ENCODE results near the gene PRKCB. TPM values are rescaled to one million over a fixed set of nuclear protein-coding genes. Genes with fewer than 3 reads are reported as not detected.

PRKCB gene
- total RNA-seq, 2 experiments from 2014 or later: 77.8 to 81.0 TPM

DNA sequence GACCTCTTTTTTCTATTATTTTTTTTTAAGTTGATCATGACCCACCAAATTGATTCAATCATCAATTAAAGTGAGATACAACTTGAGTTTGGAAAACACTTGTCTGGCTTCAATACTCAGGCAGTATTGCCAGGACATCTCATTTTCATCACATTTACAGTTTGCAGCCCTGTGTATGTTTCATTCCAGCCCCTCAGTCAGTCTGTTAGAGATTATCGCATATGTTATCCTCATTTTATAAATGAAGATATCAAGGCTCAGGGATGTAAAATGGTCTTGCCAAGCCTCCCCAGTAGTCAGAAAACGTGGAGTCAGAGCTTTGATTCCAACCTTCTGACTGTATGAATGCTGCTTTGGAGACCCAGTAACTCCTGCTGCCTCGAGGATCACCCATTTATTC, 333.1 kb downstream of the PRKCB start:
- CTCF ChIA-PET: no interaction called here

DNA sequence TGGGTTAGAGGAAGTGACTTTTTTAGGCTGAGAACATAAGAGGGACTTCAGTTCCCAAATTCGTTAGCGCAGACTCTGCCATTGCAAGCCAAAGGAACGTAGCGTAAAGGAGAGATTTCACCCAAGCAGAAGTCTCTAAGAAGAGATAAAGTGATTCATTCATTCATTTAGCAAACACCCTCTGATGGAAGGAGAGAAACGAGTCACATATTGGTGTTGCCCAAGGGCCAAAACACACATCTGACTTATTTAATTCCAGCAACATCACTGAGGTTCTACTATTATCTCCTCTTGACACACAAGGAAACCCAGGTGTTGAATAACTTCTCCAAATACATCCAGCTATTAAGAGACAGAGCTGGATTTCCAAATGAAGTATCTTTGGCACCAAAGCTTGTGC, 334.6 kb downstream of the PRKCB start:
- POLR2A ChIA-PET: no interaction called here

More for the DNA sequence above, 333.1 kb downstream of the PRKCB start:
- Mint-ChIP-seq H3K4me1 (peaks cover 1% of the 10 kb centered on the region), H3K27ac (no peak overlapping the region), H3K36me3 (ENCODE audit: low read depth) (peaks cover 21% of the 10 kb centered on the region), H3K9me3 (no peaks in the 10 kb centered on the region), H3K27me3 (no peaks in the 10 kb centered on the region), H3K4me3 (no peak overlapping the region)
- DNase-seq: no peak
- POLR2A ChIA-PET: no interaction called here

DNA sequence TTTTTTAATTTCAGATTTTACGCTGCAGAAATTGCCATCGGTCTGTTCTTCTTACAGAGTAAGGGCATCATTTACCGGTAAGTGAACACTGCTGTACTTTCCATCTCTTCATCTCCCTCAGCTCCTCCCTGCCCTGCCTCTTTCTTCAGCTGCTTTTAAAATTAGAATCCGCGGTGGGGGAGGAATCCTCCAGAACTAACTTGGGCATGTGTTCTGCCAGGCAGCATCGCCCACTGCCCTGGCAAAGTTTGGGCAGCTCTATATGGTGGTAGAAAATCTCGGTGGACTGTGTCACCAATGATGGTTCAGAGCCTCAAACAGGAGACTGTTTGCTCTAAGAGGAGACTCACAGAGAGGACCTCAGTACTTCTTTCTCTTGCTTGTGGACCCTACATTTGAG, 338.7 kb downstream of the PRKCB start:
- no peak overlapping the region for H3K27ac Mint-ChIP-seq
- no peak overlapping the region for H3K4me3 Mint-ChIP-seq
- no peaks in the 10 kb centered on the region for H3K4me1 Mint-ChIP-seq
- ChIA-PET POLR2A (no interaction called here), CTCF (no interaction called here)
- no peak for DNase-seq
- no peaks in the 10 kb centered on the region for H3K27me3 Mint-ChIP-seq
- peaks cover 39% of the 10 kb centered on the region for H3K36me3 Mint-ChIP-seq (ENCODE audit: low read depth)
- no peaks in the 10 kb centered on the region for H3K9me3 Mint-ChIP-seq

More for the DNA sequence above, 334.6 kb downstream of the PRKCB start:
- CTCF ChIA-PET: interaction anchor here (0.6 kb wide), 1 partner anchor 1043 kb away, joined by 3 read pairs; no protein-coding TSS in a partner anchor
- Mint-ChIP-seq H3K27me3 (no peaks in the 10 kb centered on the region), H3K36me3 (ENCODE audit: low read depth) (peaks cover 24% of the 10 kb centered on the region), H3K4me3 (no peak overlapping the region), H3K9me3 (no peaks in the 10 kb centered on the region), H3K4me1 (peaks cover 1% of the 10 kb centered on the region), H3K27ac (peak overlapping the region; percentile 25)
- DNase-seq: no peak

DNA sequence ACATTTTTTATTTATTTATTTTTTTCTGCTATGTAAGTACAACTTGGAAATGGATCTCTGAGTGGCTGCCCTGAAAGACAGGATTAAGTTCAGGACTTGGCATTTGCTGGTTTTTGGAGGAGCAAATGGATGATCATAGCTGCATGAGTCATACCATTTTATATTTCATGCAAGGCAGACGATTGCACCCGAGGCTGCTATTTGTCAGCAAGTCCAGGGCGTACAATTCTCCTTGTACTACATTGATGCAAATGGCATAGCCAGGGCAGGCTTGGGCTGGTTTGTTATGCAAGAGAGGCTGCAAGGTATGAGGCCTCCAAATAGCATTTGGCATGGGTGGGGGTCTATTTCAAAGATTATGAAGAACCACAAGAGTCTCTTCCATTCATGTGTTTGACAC, 339.2 kb downstream of the PRKCB start:
- no peaks in the 10 kb centered on the region for H3K9me3 Mint-ChIP-seq
- H3K4me1 Mint-ChIP-seq: no peaks in the 10 kb centered on the region
- H3K4me3 Mint-ChIP-seq: no peak overlapping the region
- peaks cover 39% of the 10 kb centered on the region for H3K36me3 Mint-ChIP-seq (ENCODE audit: low read depth)
- H3K27me3 Mint-ChIP-seq: no peaks in the 10 kb centered on the region
- POLR2A ChIA-PET: no interaction called here
- no peak for DNase-seq
- H3K27ac Mint-ChIP-seq: no peak overlapping the region
- CTCF ChIA-PET: no interaction called here

DNA sequence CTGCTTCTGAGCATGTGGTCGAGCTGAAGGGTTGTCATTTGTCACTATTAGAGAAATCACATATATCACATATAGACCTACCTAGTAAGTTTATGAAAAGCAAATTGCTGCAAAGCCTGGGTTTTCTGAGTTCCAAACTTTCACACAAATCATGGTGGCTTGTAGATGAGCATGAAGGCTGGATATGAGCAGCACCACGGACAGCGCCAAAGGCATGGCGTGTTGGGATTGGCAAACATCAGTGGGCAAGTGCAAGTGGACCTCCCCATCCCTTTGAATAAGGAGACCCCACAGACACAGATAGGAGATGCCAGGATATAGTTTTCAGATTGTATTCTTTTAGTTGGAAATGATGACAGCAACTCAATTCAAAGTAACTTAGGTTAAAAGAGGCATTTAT, 342.7 kb downstream of the PRKCB start:
- no peaks in the 10 kb centered on the region for H3K9me3 Mint-ChIP-seq
- CTCF ChIA-PET: no interaction called here
- H3K36me3 Mint-ChIP-seq (ENCODE audit: low read depth): peaks cover 35% of the 10 kb centered on the region
- POLR2A ChIA-PET: no interaction called here
- H3K4me1 Mint-ChIP-seq: no peaks in the 10 kb centered on the region
- H3K27ac Mint-ChIP-seq: no peak overlapping the region
- peak; percentile 15 for DNase-seq
- H3K27me3 Mint-ChIP-seq: no peaks in the 10 kb centered on the region
- no peak overlapping the region for H3K4me3 Mint-ChIP-seq

DNA sequence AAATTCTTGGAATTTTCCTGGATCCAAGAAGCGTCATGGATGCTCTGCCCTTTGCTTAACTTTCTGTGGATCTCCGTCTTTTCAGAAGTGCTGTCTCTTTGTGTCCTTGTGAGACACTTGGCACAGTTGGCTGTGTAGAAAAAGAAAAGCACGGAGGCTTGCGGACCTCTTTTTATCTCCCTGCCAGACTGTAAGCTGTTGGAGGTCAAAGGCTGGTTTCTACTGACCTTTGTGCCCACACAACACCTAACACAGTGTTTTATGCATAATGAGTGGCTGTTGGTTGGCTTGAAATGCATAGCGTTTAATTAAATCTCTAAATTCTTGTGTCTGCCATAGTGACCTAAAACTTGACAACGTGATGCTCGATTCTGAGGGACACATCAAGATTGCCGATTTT, 344.7 kb downstream of the PRKCB start:
- H3K36me3 Mint-ChIP-seq (ENCODE audit: low read depth): peaks cover 25% of the 10 kb centered on the region
- H3K9me3 Mint-ChIP-seq: no peaks in the 10 kb centered on the region
- ChIA-PET POLR2A (no interaction called here), CTCF (no interaction called here)
- H3K4me3 Mint-ChIP-seq: no peak overlapping the region
- H3K4me1 Mint-ChIP-seq: no peaks in the 10 kb centered on the region
- no peak for DNase-seq
- H3K27me3 Mint-ChIP-seq: no peaks in the 10 kb centered on the region
- no peak overlapping the region for H3K27ac Mint-ChIP-seq

DNA sequence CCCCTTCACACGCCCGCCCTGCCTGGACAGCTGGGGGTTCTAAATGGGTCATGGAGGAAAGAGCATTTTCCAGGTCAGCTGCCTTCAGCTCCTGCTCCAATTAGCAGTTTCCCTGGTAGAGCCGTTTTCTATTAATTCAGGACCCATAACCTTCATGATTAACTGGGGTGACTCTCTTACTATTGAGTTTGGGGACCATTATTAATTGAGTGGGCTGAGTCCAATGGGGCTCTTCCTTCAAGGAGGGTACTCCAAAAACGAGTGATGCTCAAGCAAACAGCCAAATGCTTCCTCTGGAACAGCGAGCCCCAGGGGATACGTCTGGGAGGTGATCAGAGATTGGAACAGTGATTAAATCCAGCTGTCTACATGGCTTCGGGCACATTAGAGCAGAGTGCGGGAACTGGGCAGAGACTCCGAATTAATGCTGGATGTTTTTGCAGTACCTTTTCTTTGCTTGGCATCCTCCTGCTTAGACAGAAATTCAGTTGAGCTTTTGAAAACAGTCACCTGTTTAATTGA, 352.3 kb downstream of the PRKCB start:
- ChIA-PET CTCF (interaction anchor here (0.5 to 1.0 kb wide), 2 partner anchors 32 to 795 kb away, joined by 3 read pairs; no protein-coding TSS in a partner anchor), POLR2A (no interaction called here)
- no peaks in the 10 kb centered on the region for H3K9me3 Mint-ChIP-seq
- no peaks in the 10 kb centered on the region for H3K27me3 Mint-ChIP-seq
- peaks cover 29% of the 10 kb centered on the region for H3K4me1 Mint-ChIP-seq
- no peak for DNase-seq
- H3K4me3 Mint-ChIP-seq: no peak overlapping the region
- peak overlapping the region; percentile 33 for H3K27ac Mint-ChIP-seq
- peaks cover 39% of the 10 kb centered on the region for H3K36me3 Mint-ChIP-seq (ENCODE audit: low read depth)

DNA sequence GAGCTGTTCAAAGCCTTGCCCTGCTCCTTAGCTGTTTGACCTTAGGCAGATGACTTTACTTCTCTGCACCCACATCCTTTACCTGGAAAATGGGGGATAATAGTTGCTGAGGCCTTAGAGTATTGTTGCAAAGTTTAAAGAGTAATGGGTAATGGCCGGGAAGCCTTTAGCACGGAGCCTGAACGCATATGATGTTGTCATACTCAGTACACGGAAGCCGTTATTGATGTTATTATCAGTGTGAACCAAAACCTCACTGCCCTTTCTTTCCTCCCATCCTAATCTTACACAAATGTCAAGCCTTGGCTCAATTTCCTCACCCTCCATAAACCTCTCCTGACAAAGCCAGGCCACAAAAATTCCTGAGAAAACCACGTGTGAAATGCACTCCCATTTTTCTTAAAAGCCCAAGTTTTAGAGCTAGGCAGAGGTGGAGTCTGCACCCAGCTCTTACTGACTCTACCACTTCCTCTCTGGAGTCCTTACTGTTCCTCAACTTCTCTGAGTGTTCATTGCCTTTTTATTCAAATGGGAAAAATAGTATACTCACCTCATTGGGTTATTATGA, 353.1 kb downstream of the PRKCB start:
- ChIA-PET CTCF (interaction anchor here (1.0 kb wide), 2 partner anchors 32 to 38 kb away, joined by 3 read pairs; no protein-coding TSS in a partner anchor), POLR2A (no interaction called here)
- Mint-ChIP-seq H3K9me3 (no peaks in the 10 kb centered on the region), H3K36me3 (ENCODE audit: low read depth) (peaks cover 43% of the 10 kb centered on the region), H3K4me1 (peaks cover 29% of the 10 kb centered on the region), H3K4me3 (no peak overlapping the region), H3K27me3 (no peaks in the 10 kb centered on the region), H3K27ac (peak overlapping the region; percentile 44)
- no peak for DNase-seq

DNA sequence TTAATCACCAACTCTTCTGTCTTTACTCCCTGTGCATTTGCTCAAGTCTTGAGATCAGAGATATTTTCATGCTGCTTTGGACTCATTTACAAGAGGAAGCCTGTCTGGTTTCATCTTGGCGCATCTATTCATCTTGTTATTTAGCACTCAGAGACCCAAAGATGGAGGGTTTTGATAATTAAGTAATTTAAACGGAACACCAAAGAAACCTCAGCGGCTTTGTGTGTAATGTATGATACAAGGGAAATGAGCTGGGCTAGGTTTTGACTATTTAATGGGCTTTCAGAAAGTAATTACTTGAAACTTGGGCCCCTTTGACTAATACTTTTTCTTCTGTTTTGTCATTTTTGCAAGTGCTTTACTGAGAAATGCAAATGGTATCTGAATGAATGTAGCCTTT, 354.2 kb downstream of the PRKCB start:
- no peaks in the 10 kb centered on the region for H3K27me3 Mint-ChIP-seq
- POLR2A ChIA-PET: no interaction called here
- H3K9me3 Mint-ChIP-seq: no peaks in the 10 kb centered on the region
- no peak overlapping the region for H3K27ac Mint-ChIP-seq
- no peak overlapping the region for H3K4me3 Mint-ChIP-seq
- peaks cover 43% of the 10 kb centered on the region for H3K36me3 Mint-ChIP-seq (ENCODE audit: low read depth)
- DNase-seq: no peak
- peaks cover 29% of the 10 kb centered on the region for H3K4me1 Mint-ChIP-seq
- CTCF ChIA-PET: interaction anchor here (0.6 to 0.7 kb wide), 2 partner anchors 187 to 923 kb away, joined by 3 to 4 read pairs; no protein-coding TSS in a partner anchor

DNA sequence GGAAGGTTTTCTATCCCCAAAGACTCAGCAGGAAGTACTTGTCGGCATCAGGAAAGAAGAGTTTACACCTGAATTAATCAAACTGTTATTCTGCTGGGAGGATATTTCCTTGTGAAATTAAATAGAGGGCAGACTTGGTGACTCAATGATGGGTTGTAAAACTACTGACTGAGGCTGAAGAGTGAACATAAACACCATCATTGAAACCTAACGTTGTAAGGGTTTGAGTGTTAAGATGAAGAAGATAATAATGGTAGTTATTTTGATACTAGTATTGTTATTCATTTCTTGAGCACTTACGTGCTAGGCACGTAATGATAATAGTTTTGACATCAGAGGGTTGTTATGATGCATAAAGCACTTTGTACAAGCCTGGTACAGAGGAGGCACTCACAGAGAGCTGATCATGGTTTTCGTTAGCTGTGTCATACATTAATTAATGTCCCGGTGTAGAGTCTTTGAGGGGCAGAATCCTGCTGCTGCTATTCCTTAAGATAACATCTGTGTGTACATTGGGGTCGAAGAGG, 356.2 kb downstream of the PRKCB start:
- no peak for DNase-seq
- ChIA-PET CTCF (interaction anchor here (1.2 kb wide), 1 partner anchor 70 kb away, joined by 3 read pairs; no protein-coding TSS in a partner anchor), POLR2A (no interaction called here)
- H3K9me3 Mint-ChIP-seq: no peaks in the 10 kb centered on the region
- H3K4me1 Mint-ChIP-seq: peaks cover 29% of the 10 kb centered on the region
- H3K36me3 Mint-ChIP-seq (ENCODE audit: low read depth): peaks cover 47% of the 10 kb centered on the region
- H3K4me3 Mint-ChIP-seq: no peak overlapping the region
- no peak overlapping the region for H3K27ac Mint-ChIP-seq
- no peaks in the 10 kb centered on the region for H3K27me3 Mint-ChIP-seq

DNA sequence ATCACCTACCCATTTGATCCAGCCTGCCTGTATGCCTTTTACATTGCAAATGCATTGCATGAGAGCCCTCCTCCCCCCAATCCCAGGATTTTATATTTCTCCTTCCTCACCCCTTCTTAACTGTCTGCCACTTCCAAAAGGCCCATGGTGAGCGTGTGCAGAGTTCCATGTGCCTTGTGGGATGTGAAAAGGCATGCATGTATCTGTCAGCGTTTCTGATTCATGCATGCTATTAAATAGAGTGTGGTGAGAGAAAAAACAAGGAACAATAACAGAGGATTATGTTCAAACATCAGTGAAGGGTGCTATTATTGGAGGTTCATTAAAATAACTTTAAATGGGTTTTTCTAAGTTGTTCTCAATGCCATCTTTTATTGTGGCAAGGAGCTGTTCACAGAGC, 359.4 kb downstream of the PRKCB start:
- ChIA-PET POLR2A (no interaction called here), CTCF (no interaction called here)
- Mint-ChIP-seq H3K4me1 (peaks cover 7% of the 10 kb centered on the region), H3K27me3 (no peaks in the 10 kb centered on the region), H3K4me3 (no peak overlapping the region), H3K36me3 (ENCODE audit: low read depth) (peaks cover 47% of the 10 kb centered on the region), H3K9me3 (no peaks in the 10 kb centered on the region), H3K27ac (no peak overlapping the region)
- DNase-seq: no peak

DNA sequence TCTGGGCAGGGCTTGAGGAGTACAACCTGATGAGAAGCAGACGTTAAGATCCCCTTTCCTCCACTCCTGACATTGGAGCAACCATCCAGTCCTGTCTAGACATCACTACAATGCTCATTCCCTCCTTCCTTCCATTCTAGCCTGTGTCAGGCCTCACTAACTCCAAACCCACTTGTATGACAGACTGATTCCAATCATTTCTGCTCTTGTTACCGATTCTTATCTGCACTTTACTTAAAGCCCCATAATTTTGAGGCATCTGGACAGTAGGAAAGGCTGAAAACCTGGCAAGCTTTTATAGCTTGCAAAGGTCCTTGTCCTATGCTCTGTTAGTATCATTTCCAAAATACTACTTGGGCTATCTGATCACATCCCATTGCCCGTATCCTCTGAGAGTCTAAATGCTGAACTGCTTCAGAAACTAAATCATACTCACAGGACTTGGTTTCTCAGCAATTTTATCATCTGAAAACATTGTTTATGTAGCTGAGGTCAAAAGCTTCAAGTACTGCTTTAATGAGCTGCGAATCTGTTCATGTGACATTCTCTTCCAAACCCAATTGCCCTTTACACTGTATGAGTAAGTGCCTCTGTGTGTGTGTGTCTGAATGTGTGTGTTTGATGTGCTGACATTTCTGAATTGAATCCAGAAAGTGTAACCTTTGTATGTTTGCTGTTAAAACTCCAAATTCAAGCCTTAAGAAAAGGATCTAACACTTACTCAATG, 363.2 kb downstream of the PRKCB start:
- peaks cover 37% of the 10 kb centered on the region for H3K36me3 Mint-ChIP-seq (ENCODE audit: low read depth)
- no peaks in the 10 kb centered on the region for H3K27me3 Mint-ChIP-seq
- no peak for DNase-seq
- CTCF ChIA-PET: no interaction called here
- no peaks in the 10 kb centered on the region for H3K4me1 Mint-ChIP-seq
- POLR2A ChIA-PET: no interaction called here
- no peaks in the 10 kb centered on the region for H3K9me3 Mint-ChIP-seq
- H3K4me3 Mint-ChIP-seq: no peak overlapping the region
- no peak overlapping the region for H3K27ac Mint-ChIP-seq

DNA sequence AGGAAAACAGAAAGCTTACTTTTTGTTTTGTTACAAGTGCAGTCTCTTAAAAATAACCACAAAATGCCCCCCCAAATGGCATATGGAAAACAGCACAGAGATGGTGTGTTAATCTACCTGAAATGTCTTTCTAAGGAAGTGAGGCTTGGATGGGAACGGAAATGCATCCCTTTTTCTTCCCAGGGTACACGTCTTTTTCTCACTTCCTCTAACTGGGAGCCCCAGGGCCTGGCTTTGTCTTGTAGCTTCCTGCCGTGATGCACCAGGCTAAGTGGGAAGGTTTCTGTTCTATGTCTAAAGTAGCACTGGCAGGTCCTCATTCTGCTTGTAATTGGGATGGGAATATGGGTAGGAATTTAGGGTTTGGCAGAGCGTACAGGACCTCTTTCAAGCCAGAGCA, 367.9 kb downstream of the PRKCB start:
- no peak for DNase-seq
- POLR2A ChIA-PET: no interaction called here
- no peak overlapping the region for H3K4me3 Mint-ChIP-seq
- no peaks in the 10 kb centered on the region for H3K4me1 Mint-ChIP-seq
- H3K36me3 Mint-ChIP-seq (ENCODE audit: low read depth): peaks cover 20% of the 10 kb centered on the region
- no peaks in the 10 kb centered on the region for H3K27me3 Mint-ChIP-seq
- no peak overlapping the region for H3K27ac Mint-ChIP-seq
- CTCF ChIA-PET: interaction anchor here (0.6 kb wide), 1 partner anchor 1847 kb away, joined by 3 read pairs; no protein-coding TSS in a partner anchor
- H3K9me3 Mint-ChIP-seq: no peaks in the 10 kb centered on the region

Data from activated CD4-positive, alpha-beta T cell treated with anti-CD3 and anti-CD28 coated beads, Interleukin-2, amount 10 ng/mL, durations not matched to agents 7 days and 5 days (primary cell).